ENCODE data around the gene KAZN.
"Not testable (repeated sequence)": the region's sequence is repeated elsewhere in the genome, so short reads cannot be mapped to it uniquely, and the experiment has no call there.

KAZN gene

GRCh38 chr1:14946684-14947238 lies 348.3 kb downstream of the KAZN start:
- no peak for DNase-seq

GRCh38 chr1:14947421-14947820 lies 348.9 kb downstream of the KAZN start:
- DNase-seq: no peak

GRCh38 chr1:14948112-14948652 lies 349.7 kb downstream of the KAZN start:
- DNase-seq: no peak

- no peak for DNase-seq
Observed at GRCh38 chr1:14949270-14949835, 350.9 kb downstream of the KAZN start.

GRCh38 chr1:14949836-14950713 lies 351.6 kb downstream of the KAZN start:
- DNase-seq: no peak

- DNase-seq: no peak
Observed at GRCh38 chr1:14951766-14952165, 353.3 kb downstream of the KAZN start.

GRCh38 chr1:14952626-14953314 lies 354.3 kb downstream of the KAZN start:
- no peak for DNase-seq

GRCh38 chr1:14954210-14954609 lies 355.7 kb downstream of the KAZN start:
- no peak for DNase-seq

- no peak for DNase-seq
Observed at GRCh38 chr1:14954930-14955329, 356.4 kb downstream of the KAZN start.

- no peak for DNase-seq
Observed at GRCh38 chr1:14955402-14955801, 356.9 kb downstream of the KAZN start.

- DNase-seq: no peak
Observed at GRCh38 chr1:14955976-14956375, 357.5 kb downstream of the KAZN start.

GRCh38 chr1:14956579-14957195 lies 358.2 kb downstream of the KAZN start:
- DNase-seq: no peak

- no peak for DNase-seq
Observed at GRCh38 chr1:14957375-14958098, 359.1 kb downstream of the KAZN start.

GRCh38 chr1:14958249-14959058 lies 360.0 kb downstream of the KAZN start:
- DNase-seq: no peak

GRCh38 chr1:14959059-14959694 lies 360.7 kb downstream of the KAZN start:
- no peak for DNase-seq

- DNase-seq: no peak
Observed at GRCh38 chr1:14961661-14962267, 363.3 kb downstream of the KAZN start.

- no peak for DNase-seq
Observed at GRCh38 chr1:14962407-14962806, 363.9 kb downstream of the KAZN start.

GRCh38 chr1:14963791-14964710 lies 365.6 kb downstream of the KAZN start:
- DNase-seq: not testable (repeated sequence)

GRCh38 chr1:14964711-14965055 lies 366.2 kb downstream of the KAZN start:
- DNase-seq: no peak

All from CD4-positive, alpha-beta T cell treated with Interleukin-6 for 4 hours (primary cell).